Gastrocnemius medialis (tissue), 4 donors: ENCODE data around the gene UBIAD1. TPM values are rescaled to one million over a fixed set of nuclear protein-coding genes. Genes with fewer than 3 reads are reported as not detected.
"Not testable (repeated sequence)": the region's sequence is repeated elsewhere in the genome, so short reads cannot be mapped to it uniquely, and the experiment has no call there.

Experiments used
- ATAC-seq, 2 donors: fragments of 150-250 bp; one replicate each; pipeline ENCODE4 v1.9.1; 2016
- DNase-seq, 2 donors: peaks; one replicate each; pipeline ENCODE4 v3.0.0-alpha.2; 2019
- H3K27ac ChIP-seq, 4 donors: fragments of 200-600 bp; sonication (generic); 1 replicate in 1 of 4; 2 replicates in 3 of 4; pipeline ENCODE4 v1.5.1; 2016 to 2018; ENCODE audit warnings: mild to moderate bottlenecking in 2 of 4, moderate library complexity in 1 of 4
- H3K27me3 ChIP-seq, 3 donors: fragments of 200-600 bp; sonication (generic) in 2 of 3; 1 replicate in 1 of 3; 2 replicates in 2 of 3; pipeline versions ENCODE4 v1.5.1 to v1.6.0; 2016 to 2019; ENCODE audit warnings: mild to moderate bottlenecking in 1 of 3, moderate library complexity in 1 of 3
- H3K36me3 ChIP-seq, 2 donors: fragments of 200-600 bp; sonication (generic) in 1 of 2; one replicate each; pipeline ENCODE4 v1.5.1; 2017 to 2018
- H3K4me1 ChIP-seq, 2 donors: fragments of 200-600 bp; sonication (generic) in 1 of 2; one replicate each; pipeline ENCODE4 v1.5.1; 2016 to 2017; ENCODE audit warnings: mild to moderate bottlenecking in 2 of 2
- H3K4me3 ChIP-seq, 4 donors: fragments of 200-600 bp; sonication (generic) in 3 of 4; 1 replicate in 1 of 4; 2 replicates in 3 of 4; pipeline ENCODE4 v1.5.1; 2016 to 2019; ENCODE audit warnings: mild to moderate bottlenecking in 2 of 4
- H3K9me3 ChIP-seq, 3 donors: fragments of 200-600 bp; sonication (generic) in 2 of 3; 1 replicate in 1 of 3; 2 replicates in 2 of 3; pipeline ENCODE4 v1.5.1; 2016 to 2019
- CTCF ChIP-seq, 5 experiments: fragments of 450-650 bp in 3 of 5; fragments of 200-600 bp in 2 of 5; sonication (generic) in 2 of 5; IDR thresholded peaks in 4 of 5; conservative IDR thresholded peaks in 1 of 5; 1 replicate in 4 of 5; 2 replicates in 1 of 5; pipeline ENCODE4 v1.5.1; 2016 to 2019; ENCODE audit warnings: antibody characterized with exemption in 5 of 5, mild to moderate bottlenecking in 3 of 5, moderate library complexity in 3 of 5
- POLR2A ChIP-seq, 2 donors: fragments of 450-650 bp; IDR thresholded peaks; one replicate each; pipeline ENCODE4 v1.6.1; 2017; ENCODE audit warnings: antibody characterized with exemption in 2 of 2, mild to moderate bottlenecking in 2 of 2, moderate library complexity in 2 of 2
- in situ Hi-C, 4 donors: fragments of 200-750 bp; cut with MboI; loops; one replicate each; pipeline versions ENCODE4 v1.15.0 to v1.8.0; 2017; ENCODE audit warnings: low sequenced_read_pairs in 4 of 4
- intact Hi-C: fragments of 100-400 bp; cut with DNase I; formaldehyde crosslinking; loops from one replicate; pipeline ENCODE4 v1.15.1; 2023; ENCODE audit warnings: low total_unique reads
- total RNA-seq, 4 donors: library from RNA; depleted of rRNA; stranded (reverse); fragments of >200 nt; gene quantifications; one replicate each; pipeline versions ENCODE4 v1.1.0 to v1.2.3, GENCODE V29; 2016

UBIAD1 gene
- total RNA-seq, 4 donors from 2014 or later, result 15.1 to 24.5 (median 20.2) TPM

GRCh38 chr1:11294951-11295350, 22.0 kb downstream of the UBIAD1 start:
- Histone ChIP-seq H3K27me3 (no peaks in the 10 kb centered on the region), H3K4me3 (no peak overlapping the region), H3K9me3 (no peaks in the 10 kb centered on the region), H3K27ac (no peak overlapping the region), H3K4me1 (peaks cover 20 to 25% of the 10 kb centered on the region in 2 donors), H3K36me3 (peaks cover 0 to 16% of the 10 kb centered on the region in 2 donors)
- intact Hi-C loops (loop anchor here (5.0 kb wide), 1 partner anchor 42 kb away; no protein-coding TSS in a partner anchor), in situ Hi-C loops (no loop called here)
- no peak for ATAC-seq
- TF ChIP-seq POLR2A (IDR thresholded peaks at IDR 0.05) (no peak), CTCF (IDR thresholded peaks at IDR 0.05 in 4 of 5, conservative IDR thresholded peaks at IDR 0.05 in 1 of 5) (no peak)
- DNase-seq, result no peak

GRCh38 chr1:11295905-11296304, 22.9 kb downstream of the UBIAD1 start:
- Histone ChIP-seq H3K9me3 (no peaks in the 10 kb centered on the region), H3K36me3 (peaks cover 0 to 16% of the 10 kb centered on the region in 2 donors), H3K27ac (no peak overlapping the region), H3K27me3 (no peaks in the 10 kb centered on the region), H3K4me1 (peaks cover 11 to 15% of the 10 kb centered on the region in 2 donors), H3K4me3 (no peak overlapping the region)
- ATAC-seq (no peak), DNase-seq (no peak)
- intact Hi-C loops, result no loop called here
- in situ Hi-C loops, result no loop called here
- no peak for TF ChIP-seq POLR2A (IDR thresholded peaks at IDR 0.05)
- no peak for TF ChIP-seq CTCF (IDR thresholded peaks at IDR 0.05 in 4 of 5, conservative IDR thresholded peaks at IDR 0.05 in 1 of 5)

GRCh38 chr1:11297774-11298173, 24.8 kb downstream of the UBIAD1 start:
- peaks cover 0 to 16% of the 10 kb centered on the region in 2 donors for H3K36me3 ChIP-seq
- H3K4me1 ChIP-seq, H3K4me3 ChIP-seq, ATAC-seq, DNase-seq, intact Hi-C loops, H3K27ac ChIP-seq, in situ Hi-C loops, H3K9me3 ChIP-seq, H3K27me3 ChIP-seq: not testable (repeated sequence)

- no peak for ATAC-seq
- Histone ChIP-seq H3K36me3 (peaks cover 0 to 16% of the 10 kb centered on the region in 2 donors), H3K4me1 (no peaks in the 10 kb centered on the region), H3K27ac (no peak overlapping the region), H3K27me3 (no peaks in the 10 kb centered on the region), H3K9me3 (no peaks in the 10 kb centered on the region), H3K4me3 (no peak overlapping the region)
- intact Hi-C loops, result no loop called here
- TF ChIP-seq POLR2A (IDR thresholded peaks at IDR 0.05) (no peak), CTCF (IDR thresholded peaks at IDR 0.05 in 4 of 5, conservative IDR thresholded peaks at IDR 0.05 in 1 of 5) (no peak)
- in situ Hi-C loops, result no loop called here
- no peak for DNase-seq
Measured at GRCh38 chr1:11298390-11299224, 25.6 kb downstream of the UBIAD1 start.

- peaks cover 0 to 16% of the 10 kb centered on the region in 2 donors for H3K36me3 ChIP-seq
- no peak for TF ChIP-seq POLR2A (IDR thresholded peaks at IDR 0.05)
- TF ChIP-seq CTCF (IDR thresholded peaks at IDR 0.05 in 4 of 5, conservative IDR thresholded peaks at IDR 0.05 in 1 of 5), result no peak
- ATAC-seq, result no peak
- H3K9me3 ChIP-seq, result no peaks in the 10 kb centered on the region
- intact Hi-C loops (no loop called here), in situ Hi-C loops (no loop called here)
- no peak overlapping the region for H3K27ac ChIP-seq
- no peak for DNase-seq
- H3K27me3 ChIP-seq, result no peaks in the 10 kb centered on the region
- no peak overlapping the region for H3K4me3 ChIP-seq
- H3K4me1 ChIP-seq, result no peaks in the 10 kb centered on the region
Measured at GRCh38 chr1:11299225-11299574, 26.2 kb downstream of the UBIAD1 start.
